Smooth muscle cell of the brain vasculature (primary cell): Measurements from ENCODE around the gene PLPPR3.

Experiments
- DNase-seq: peaks from one replicate; pipeline ENCODE4 v3.0.0-alpha.2; 2012; ENCODE audit warnings: low read depth, low spot score

PLPPR3 gene

DNA sequence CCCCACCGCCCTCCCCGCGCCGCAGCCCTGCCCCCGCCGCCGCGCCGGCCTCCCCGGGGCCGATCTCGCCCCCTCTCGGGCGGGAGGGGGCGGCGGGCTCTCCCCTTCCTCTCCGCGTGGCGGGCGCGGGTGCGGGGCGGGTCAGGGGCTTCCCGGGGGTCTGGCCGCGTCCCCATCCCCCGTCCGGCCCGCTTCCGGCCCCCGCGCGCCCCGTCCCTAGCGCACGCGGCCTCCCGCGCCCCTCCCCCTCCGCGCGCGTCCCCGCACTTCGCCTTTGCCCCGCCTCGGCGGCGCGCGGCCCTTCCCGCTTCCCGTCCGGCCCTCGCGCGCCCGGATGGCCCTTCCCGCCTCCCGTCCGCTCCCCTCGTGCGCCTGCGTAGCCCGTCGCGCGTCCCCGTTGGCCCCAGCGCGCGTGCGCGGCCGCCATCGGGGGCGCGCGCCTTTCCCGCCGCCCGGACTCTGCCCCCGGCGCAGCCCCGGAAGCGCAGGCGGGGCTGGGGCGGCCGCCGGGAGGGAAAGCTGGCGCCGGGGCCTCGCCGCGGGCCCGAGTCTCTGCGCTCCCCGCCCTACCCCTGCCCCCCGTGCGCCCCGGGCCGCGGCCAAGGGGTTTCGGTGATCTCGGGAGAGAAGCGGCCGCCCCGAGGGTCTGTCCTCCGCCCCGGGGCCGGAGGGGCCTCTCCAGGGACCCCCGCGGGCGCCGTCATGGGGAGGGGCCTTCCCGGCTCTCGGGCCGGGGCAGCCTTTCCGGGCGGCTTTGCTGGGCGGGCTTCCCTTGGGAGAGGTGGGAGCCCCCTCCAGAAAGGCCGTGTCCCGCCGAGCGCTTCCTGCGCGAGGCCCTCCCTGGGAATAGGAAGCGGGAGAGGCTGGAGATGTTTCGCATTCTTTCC lies 24.0 kb downstream of the PLPPR3 start:
- DNase-seq: peak; percentile 69

DNA sequence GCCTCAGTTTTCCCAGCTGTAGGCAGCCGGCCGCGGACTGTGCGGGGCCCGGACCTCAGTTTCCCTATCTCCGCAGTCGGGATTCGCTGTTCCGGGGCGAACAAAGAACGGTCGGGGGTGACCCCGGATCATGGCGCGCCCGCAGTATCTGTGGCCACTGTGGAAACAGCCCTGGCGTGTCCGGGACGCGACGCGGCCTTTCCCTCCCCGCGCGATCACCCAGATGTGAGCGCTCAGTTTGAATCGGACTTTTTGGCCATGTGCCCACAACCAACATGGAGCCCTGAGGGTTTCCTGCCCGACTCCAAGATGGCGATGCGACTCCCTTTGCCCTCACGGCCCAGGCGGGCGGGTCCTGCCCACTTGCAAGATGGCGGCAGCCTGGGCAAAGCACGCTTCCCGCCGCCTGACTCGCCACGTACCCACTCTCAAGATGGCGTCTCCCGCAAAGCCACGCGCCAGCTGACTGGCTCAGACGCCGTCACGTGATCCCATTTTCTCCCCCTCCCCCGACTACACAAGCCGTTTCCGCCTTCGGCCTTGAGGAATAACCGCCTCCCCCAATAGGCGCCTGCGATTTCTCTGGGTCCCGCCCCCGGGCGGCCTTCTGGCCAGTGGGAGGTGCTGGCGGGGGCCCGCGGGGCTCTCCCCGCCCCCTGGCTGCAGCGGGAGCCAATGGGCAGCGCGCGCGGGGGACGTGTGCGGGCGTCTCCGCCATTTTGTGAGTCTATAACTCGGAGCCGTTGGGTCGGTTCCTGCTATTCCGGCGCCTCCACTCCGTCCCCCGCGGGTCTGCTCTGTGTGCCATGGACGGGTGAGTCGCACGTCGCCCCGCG lies 24.8 kb downstream of the PLPPR3 start, which contains the start of gene PTBP1:
PTBP1 (plus strand) TSS at position 761 of the 836 bp plus-strand sequence; CDS start at position 807, 46 bp downstream.
- DNase-seq: peak; percentile 100

DNA sequence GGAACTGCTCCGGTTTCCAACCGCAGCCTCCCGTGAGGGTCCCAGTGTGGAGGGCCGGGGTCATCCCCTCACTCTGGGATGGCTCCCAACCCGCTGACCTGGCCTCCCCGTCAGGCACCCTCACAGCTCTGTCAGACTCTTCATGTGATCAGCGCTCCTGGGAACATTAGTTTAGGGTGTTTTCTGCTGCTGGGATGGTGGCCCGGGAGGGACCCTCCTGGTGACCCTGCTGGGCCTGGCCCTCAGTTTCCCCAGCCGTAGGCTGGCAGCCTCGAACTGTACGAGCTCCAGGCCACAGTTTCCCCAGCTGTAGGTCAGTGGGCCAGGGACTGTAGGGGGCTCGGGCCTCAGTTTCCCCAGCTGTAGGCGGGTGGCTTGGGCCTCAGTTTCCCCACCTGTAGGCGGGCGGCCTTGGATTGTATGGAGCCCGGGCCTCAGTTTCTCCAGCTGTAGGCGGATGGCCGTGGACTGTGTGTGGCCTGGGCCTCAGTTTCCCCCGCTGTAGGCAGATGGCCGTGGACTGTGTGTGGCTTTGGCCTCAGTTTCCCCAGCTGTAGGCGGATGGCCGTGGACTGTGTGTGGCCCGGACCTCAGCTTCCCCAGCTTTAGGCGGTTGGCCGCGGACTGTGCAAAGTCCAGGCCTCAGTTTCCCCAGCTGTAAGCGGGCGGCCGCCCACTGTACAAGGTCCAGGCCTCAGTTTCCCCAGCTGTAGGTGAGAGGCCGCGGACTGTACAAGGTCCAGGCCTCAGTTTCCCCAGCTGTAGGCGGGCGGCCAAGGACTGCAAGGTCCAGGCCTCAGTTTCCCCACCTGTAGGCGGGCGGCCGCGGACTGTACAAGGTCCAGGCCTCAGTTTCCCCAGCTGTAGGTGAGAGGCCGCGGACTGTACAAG lies 25.8 kb downstream of the PLPPR3 start:
- DNase-seq: no peak

DNA sequence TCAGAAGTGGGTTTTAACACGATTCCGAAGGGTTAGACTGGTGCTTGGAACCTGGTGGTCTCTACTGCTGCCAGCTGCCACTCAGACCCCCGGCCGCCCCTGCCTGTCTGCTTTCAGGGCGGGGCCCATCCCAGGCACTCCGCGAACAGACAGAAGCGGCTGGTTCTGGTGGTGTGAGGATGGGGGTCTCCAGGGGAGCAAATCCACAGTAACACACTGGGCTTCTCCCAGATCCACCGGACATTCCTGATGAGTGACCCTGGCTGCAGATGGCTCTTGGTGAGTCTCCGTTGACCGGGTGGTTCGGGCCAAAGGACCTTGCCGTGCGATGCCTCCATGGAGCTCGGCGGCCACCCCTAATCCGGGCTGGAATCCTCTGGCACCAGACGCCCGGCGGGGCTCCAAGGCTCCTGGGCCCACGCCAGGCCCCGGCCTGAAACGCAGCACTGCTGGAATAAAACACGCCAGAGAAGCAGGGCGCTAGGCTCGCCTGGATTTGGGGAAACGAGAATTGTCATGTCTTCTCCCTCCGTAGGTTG lies 26.6 kb downstream of the PLPPR3 start:
- no peak for DNase-seq

DNA sequence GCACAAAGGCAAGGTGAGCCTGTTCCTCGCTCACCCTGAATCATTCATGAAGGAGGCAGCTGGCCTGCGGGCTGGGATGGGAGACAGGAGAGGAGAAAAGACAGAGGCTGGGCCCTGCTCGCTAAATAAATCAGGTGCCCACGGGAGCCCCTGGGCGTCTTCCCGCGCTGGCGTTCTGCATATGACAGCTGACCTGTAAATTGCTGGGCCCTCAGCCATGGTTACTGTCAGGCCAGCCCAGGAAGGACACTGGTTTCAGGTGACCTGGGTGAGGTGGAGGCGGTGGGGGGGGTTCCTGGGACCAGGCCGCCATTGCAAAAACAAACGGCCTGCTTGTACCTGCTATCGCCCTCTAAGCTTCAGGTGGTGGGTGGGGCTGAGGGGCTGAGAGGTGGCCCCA lies 27.9 kb downstream of the PLPPR3 start:
- no peak for DNase-seq

DNA sequence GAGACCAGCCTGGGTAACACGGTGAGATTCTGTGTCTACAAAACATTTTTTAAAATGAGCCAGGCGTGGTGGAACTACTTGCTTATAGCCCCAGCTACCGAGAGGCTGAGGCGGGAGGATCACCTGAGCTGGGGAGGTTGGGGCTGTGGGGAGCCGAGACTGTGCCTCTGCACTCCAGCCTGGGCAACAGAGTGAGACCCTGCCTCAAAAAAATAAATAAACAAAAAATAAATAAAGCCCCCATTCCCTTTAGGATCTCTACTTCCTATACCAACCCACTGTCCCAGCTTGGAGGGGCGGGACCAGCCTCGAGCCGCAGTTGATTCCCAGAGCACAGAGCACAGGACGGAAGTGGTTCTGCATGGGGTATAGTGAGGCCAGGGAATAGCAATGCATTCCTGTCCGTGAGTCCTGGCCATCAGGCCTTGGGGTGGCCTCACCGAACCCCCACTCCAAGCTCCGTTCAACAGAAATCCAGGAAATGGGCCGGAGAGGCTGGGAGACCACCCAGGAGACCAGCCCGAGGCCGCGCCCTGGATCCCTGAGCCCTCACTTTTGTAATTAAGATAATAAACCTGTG lies 29.4 kb downstream of the PLPPR3 start:
- DNase-seq: no peak

DNA sequence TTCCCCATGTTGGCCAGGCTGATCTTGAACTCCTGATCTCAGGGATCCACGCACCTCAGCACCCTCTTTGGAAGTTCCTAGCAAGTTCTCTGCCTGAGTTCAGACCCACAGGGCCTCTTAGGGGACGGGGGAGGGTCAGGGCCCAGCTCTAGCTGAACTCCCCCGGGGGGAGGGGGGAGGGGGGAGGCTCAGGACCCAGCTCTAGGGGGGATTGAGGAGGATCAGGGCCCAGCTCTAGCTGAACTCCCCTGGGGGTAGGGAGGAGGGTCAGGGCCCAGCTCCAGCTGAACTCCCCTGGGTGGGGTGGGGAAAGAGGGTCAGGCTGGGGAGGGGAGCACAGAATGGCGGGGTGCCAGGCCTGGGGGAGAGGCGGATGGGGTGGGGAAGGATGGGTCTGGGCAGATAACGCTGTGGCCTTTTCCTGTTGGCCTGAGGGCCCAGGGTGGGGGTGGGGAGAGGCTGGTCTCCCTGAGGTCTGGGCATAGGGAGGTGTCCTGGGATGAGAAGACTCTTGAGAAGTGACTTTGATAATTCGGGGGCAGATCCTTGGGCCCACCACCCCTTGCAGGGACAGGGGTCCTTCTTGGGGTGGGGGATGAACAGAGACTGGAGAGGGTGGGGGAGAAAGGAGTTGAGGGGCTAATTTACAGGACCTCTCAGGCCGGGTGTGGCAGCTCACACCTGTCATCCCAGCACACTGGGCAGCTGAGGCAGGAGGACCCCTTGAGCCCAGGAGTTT lies 30.0 kb downstream of the PLPPR3 start:
- no peak for DNase-seq

DNA sequence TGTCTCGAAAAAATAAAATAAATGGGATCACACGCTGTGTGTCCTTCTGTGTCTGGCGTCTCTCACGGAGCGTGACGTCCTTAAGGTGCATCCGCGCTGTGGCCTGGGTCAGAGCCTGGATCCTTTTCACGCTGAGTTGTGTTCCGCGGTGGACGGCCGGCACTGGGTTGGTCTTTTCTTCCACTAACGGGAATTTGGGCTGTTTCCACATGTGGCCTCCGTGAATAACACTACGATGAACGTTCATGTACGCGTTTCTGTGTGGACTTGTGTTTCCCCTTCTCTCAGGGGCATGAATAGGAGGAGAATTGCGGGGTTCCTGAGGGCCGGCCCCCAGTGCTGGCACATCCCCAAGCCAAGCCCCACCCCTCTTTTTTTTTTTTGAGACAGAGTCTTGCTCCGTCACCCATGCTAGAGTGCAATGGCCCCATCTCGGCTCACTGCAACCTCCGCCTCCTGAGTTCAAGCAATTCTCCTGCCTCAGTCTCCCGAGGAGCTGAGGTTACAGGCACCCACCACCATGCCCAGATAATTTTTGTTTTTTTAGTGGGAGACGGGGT lies 30.7 kb downstream of the PLPPR3 start:
- DNase-seq: no peak

DNA sequence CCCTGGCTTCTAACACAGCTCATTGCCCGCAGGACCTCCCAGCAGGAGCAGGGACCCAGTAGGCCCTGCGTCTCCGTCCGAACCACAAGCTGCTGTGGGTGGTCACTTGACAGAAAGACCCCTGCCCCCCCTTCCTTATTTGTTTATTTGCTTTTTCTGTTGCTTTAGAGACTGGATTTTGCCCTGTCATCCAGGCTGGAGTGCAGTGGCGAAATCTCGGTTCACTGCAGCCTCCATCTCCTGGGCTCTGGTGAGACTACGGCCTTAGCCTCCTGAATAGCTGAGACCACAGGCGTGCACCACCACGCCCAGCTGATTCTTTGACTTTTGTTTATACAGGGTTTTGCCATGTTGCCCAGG lies 32.1 kb downstream of the PLPPR3 start:
- no peak for DNase-seq

DNA sequence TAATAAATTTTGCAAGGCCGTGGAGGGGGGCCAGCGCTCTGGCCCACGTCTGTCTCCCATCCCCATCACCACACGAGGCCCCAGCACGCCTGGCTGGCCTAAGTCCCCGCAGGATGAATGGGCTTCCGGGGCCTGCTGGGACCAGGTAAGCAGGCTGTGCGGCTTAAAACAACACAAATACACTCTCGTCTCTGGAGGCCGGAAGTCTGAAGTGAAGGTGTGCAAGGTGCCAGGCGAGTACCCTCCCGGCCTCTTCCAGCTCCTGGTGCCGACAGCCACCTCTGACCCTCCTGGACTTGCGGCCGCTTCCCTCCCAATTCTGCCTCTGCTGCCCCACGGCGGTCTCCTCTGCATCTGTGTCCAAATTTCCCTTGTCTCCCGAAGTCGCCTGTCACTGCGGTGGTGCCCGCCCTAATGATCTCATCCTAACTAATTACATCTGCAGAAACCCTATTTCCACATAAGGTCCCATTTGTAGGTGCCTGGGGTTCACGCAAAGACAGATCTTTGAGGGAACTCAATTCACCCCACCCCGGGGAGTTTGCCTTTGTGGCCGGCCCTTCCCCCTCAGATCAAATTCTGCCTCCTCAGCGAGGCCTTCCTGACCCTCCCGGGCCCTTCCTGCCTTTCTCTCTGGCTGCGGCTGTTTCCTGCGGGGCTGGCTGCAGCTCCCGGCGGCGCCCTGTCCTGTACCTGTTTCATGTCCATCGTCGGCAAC lies 32.6 kb downstream of the PLPPR3 start:
- no peak for DNase-seq

DNA sequence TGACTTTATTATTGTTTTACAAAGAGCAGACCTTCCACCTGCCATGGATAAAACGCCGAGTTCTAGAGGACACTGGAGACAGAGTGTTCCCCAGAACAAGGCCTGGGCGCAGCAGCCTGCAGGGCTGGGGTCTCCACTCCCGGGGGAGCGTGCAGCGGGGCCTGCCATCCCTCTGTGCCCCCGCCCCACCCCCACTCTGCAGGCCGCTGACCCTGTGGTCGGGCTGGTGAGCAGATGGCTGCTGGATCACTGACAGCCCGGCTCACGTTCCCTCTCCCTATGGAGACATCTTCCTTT lies 33.1 kb downstream of the PLPPR3 start:
- no peak for DNase-seq

DNA sequence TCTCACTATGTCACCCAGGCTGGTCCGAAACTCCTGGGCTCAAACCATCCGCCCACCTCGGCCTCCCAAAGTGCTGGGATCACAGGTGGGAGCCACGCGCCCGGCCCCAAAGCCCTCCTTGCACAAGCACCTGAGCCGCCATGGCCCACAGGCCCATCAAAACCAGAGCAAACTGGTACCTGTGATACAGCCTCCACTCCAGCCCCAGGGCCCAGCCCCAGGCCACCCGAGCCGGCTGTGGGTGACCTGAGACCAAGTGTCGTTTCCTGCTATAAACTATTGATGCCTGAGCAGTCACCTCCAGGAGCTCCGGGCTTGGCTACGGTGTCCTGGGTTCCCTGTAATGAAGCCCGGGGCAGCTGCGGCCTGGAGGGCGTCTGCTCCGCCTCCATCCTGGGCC lies 34.2 kb downstream of the PLPPR3 start:
- DNase-seq: no peak

DNA sequence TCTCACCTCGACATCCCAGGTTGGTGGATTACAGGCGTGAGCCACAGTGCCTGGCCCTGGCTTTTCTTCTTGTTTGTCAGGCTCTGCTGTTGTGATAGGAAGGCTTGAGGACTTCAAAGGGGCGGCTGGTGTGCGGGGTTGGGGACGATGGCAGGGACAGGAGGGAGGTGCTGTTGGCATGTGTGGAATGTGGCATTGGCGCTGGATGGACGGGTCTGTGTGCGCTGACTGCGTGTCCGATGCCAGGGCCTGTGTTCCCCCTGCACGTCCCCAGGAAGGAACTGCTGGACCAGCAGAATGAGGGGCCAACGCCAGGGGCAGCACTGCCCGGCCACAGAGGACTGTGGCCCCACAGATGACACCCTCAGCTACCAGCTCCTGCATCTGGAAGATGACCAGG lies 37.2 kb downstream of the PLPPR3 start:
- DNase-seq: no peak

DNA sequence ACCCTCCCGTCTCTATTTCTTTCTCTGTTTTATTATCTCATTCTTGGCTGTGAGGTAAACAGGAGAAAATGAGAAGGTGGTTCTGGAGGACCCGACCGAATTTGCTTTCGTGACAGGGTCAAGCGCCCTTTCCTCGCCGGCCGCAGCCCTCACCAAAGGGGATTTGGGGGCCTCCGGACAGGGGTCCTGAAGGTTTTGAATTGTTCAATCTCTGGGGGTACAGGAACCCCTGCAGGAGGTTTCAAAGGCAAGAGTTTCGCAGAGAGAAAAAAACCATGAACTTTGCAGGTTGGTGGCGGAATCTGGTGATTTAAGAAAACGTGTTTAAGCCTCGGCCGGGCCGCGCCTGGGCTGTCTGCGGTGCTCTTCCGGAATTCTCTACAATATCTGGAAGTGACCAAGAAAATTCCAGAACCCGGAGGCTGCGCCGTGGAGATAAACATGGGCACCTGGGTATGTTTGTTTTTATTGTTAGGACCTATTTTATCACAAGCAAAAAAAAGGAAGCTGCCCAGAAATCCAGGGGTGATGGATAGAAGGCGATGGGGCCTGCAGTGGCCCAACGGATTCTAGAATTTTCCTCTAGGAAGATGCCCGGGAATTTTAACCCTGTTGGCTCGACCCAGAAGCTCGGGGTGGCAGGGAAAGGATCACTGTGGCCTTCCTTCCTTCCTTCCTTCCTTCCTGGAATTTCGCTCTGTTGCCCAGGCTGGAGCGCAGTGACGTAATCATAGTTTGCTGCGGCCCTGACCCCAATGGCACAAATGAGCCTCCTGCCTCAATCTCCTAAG lies 38.7 kb downstream of the PLPPR3 start:
- no peak for DNase-seq

DNA sequence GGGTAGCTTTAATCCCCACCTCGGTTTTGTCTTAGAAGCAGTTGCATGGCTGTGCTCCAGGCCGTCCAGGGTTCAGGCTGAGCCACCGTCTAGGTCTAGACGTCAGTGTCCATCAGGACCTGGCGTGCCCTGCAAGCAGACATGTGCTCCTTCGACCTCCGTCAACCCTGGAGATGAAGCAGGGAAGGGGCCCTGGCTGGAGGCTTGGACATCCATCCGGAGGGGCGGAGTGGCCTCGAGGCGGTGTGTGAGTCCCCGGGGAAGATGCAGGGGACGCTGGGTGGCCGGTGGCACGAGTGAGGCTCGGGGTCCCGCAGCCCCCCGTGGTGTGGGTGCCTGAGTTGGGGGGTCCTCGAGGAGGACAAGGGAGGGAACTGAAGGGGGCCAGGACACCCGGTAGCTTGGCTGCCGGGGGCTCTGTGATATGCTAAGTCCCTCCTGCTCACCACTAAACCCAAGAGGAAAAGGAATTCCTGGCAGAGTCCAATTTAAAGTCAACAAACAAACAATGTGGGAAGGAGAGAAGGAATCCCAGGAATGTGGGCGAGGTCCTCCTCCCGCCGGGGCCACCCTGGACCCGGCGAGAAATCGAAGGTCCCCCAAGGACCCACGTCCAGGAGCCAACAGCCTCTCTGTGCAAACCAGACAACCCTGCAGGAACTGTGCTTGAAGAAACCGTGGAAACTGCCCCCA lies 39.4 kb downstream of the PLPPR3 start:
- DNase-seq: no peak

DNA sequence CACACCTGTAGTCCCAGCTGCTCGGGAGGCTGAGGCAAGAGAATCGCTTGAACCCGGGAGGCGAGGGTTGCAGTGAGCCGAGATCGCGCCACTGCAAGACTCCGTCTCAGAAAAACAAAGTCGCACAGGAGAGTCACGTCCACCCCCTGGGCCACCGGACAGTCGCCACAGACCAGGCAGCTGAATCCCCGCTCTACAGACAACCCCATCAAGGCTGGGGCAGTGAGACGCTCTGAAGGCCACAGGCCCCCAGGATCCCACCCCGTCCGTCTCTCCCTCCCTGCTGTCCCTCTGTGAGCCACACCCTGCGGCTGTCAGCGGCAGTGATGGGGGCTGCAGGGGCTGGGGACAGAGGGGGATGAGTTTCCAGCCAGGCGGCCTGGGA lies 40.0 kb downstream of the PLPPR3 start:
- DNase-seq: no peak

DNA sequence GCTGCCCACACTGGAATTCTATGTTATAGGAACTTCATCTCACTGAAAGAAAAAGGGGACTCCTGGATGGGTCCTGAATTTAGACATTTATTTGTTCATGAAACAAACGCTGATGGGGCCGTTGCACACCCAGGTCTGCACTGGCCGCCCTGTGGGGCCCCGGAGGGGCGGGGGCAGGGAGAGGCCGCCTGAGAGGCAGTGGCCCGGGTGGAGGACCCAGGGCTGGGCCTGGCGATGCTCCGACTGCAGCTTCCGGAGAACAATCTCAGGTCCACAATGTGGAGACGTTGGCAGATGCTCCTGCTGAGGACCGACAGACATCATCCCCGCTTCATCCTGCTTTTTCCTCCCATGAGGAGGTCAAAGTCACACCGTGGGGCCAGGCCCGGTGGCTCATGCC lies 40.8 kb downstream of the PLPPR3 start:
- no peak for DNase-seq
